ENCODE measurements around the gene KAZN.

The KAZN gene

GRCh38 chr1:14878124-14878523 lies 279.6 kb downstream of the KAZN start:
- TF ChIP-seq PATZ1 (CRISPR knock-in tag; IDR thresholded peaks at IDR 0.05; ENCODE audit: borderline replicate concordance), result no peak
- no peak for TF ChIP-seq TCF4 (CRISPR knock-in tag; IDR thresholded peaks at IDR 0.05; ENCODE audit: borderline replicate concordance)
- no peak for ATAC-seq

GRCh38 chr1:14878951-14879350 lies 280.5 kb downstream of the KAZN start:
- ATAC-seq, result no peak
- TF ChIP-seq SNAI2 (CRISPR knock-in tag; IDR thresholded peaks at IDR 0.05) (no peak), POU6F1 (CRISPR knock-in tag; IDR thresholded peaks at IDR 0.05; ENCODE audit: borderline replicate concordance, low read depth) (no peak), BACH2 (CRISPR knock-in tag; IDR thresholded peaks at IDR 0.05; ENCODE audit: borderline replicate concordance) (no peak), CREB5 (CRISPR knock-in tag; IDR thresholded peaks at IDR 0.05; ENCODE audit: low read depth) (no peak), TOX (CRISPR knock-in tag; IDR thresholded peaks at IDR 0.05; ENCODE audit: borderline replicate concordance) (no peak), ARNTL (CRISPR knock-in tag; IDR thresholded peaks at IDR 0.05; ENCODE audit: borderline replicate concordance, low read depth) (no peak), CSDC2 (CRISPR knock-in tag; IDR thresholded peaks at IDR 0.05) (no peak), ESRRG (CRISPR knock-in tag; IDR thresholded peaks at IDR 0.05) (no peak), ISL1 (CRISPR knock-in tag; IDR thresholded peaks at IDR 0.05) (no peak), CSRNP3 (CRISPR knock-in tag; IDR thresholded peaks at IDR 0.05) (no peak), TCF4 (CRISPR knock-in tag; IDR thresholded peaks at IDR 0.05; ENCODE audit: borderline replicate concordance) (no peak)

- no peak for ATAC-seq
- no peak for TF ChIP-seq ZFP30 (CRISPR knock-in tag; IDR thresholded peaks at IDR 0.05)
Observed at GRCh38 chr1:14880456-14881316, 282.2 kb downstream of the KAZN start.

- TF ChIP-seq ZNF565 (CRISPR knock-in tag; conservative IDR thresholded peaks at IDR 0.05; ENCODE audit: low read depth) (no peak), ARNTL (CRISPR knock-in tag; IDR thresholded peaks at IDR 0.05; ENCODE audit: borderline replicate concordance, low read depth) (no peak), ZNF70 (CRISPR knock-in tag; IDR thresholded peaks at IDR 0.05) (no peak), PATZ1 (CRISPR knock-in tag; IDR thresholded peaks at IDR 0.05; ENCODE audit: borderline replicate concordance) (no peak), CREB5 (CRISPR knock-in tag; IDR thresholded peaks at IDR 0.05; ENCODE audit: low read depth) (no peak), BACH2 (CRISPR knock-in tag; IDR thresholded peaks at IDR 0.05; ENCODE audit: borderline replicate concordance) (no peak), ZFP3 (CRISPR knock-in tag; IDR thresholded peaks at IDR 0.05) (no peak), TOX (CRISPR knock-in tag; IDR thresholded peaks at IDR 0.05; ENCODE audit: borderline replicate concordance) (no peak), ZFP30 (CRISPR knock-in tag; IDR thresholded peaks at IDR 0.05) (no peak), OSR1 (CRISPR knock-in tag; IDR thresholded peaks at IDR 0.05) (no peak), ISL1 (CRISPR knock-in tag; IDR thresholded peaks at IDR 0.05) (no peak)
- ATAC-seq, result no peak
Observed at GRCh38 chr1:14881775-14882672, 283.5 kb downstream of the KAZN start.
